ENCODE data around the gene IGFBP1.

IGFBP1 gene

DNA sequence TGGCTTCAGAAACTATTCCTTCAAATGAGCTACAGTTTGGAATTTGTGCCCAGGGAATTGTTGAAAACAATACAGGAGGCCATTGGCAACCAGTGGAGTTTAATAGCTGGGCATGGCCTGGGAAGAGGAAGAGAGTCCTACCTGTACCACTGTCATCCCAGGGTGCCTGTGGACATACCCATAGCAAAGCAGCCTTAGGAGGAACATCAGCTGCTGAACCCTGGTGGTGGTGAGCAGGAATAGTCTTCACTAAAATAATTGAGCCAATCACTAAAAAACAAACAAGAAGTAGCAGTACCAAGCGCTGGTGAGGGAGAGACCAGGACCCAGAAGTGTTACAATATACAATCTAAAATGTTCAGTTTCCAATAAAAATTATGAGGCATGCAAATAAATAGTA, 14.5 kb downstream of the IGFBP1 start:
- DNase-seq (ENCODE audit: low read depth, low spot score) = no peak

DNA sequence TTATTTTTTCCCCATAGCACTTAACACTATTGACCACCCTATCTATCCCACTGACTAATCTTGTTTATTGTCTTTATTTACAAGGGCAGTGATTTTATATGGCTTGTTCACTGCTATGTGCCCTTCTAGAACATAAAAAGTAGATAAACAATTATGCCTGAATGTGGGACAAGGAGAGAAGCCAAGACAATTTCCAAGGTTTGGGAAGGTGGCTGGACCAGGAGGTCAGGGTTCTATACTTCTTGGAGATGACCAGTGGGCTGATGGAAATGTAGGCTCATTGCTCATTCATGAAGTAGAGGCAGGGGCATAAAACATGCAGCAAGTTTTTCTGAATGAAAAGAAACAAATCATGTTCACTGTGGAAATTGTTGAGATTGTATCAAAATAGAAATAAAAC, 21.3 kb downstream of the IGFBP1 start:
- no peak for DNase-seq (ENCODE audit: low read depth, low spot score)

DNA sequence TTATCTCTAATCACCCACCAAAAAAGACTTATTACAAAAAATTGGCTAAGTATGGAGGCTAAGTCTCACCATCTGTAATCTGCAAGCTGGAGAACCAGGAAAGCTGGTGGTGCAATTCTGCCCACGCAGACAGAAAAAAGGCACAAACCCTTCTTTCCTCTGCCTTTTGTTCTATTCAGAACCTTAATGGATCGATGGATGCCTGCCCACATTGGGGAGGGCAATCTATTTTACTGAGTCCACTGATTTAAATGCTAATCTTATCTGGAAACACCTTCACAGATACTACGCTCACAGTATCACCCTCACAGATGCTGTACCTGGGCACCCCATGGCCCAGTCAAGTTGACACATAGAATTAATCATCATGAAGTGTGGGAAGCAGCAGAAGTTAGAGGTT, 22.6 kb downstream of the IGFBP1 start:
- DNase-seq (ENCODE audit: low read depth, low spot score) = no peak

DNA sequence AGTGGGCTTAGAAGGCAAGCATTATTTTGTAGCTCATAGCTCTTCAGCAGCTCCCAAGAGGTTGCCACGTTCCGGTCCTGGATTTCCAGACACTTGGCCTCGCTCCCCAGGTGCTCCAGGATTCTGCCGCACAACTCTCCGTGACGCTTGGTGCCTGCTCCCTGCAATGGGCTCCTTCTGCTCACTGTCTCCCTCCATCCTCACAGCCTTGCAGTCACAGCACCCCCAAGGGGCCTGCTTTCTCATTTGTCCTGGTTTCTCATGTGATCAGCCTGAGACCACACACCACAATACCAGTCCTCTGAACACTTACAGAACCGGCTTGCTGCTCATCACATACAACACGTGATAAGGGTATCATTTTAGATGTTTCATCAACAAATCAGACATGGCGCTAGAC, 23.0 kb downstream of the IGFBP1 start:
- DNase-seq (ENCODE audit: low read depth, low spot score) = no peak

DNA sequence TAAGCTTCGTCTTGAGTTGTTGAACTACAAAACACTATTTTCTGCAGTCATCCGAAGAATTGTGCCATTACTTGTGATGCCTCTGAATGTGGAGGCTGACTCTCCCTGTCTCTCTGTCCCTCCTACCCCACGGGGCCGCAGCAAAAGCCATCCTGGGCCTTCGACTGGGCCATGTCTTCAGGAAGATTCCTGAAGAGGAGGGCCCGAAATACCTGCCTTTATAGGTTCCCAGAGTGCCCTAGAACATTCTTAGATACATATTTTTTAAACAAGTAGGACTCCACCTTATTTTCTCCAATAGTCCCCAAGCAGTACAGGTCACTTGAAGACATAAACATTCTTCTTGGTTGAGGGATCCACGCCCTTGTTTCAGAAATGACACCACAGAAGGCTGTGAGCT, 24.7 kb downstream of the IGFBP1 start:
- DNase-seq (ENCODE audit: low read depth, low spot score) = no peak

DNA sequence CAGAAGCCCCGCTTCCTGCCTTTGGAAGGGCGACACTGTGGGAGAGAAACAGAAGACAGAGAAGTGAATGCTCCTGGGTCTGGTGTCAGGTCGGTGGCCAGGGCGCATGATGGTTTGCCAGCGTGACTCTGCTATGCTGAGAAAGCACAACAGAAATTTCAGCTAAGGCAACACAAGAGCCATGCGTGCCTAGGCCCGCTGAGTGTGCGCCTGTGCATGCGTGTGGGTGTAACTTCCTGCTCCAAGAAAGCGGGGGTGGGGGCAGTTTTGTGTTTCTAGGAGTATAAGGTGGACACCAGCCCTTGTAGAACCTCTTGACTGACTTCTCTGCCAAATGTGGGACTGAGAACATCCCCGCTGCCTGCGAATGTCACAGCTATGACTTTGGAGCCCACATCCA, 26.6 kb downstream of the IGFBP1 start:
- DNase-seq (ENCODE audit: low read depth, low spot score) = no peak

DNA sequence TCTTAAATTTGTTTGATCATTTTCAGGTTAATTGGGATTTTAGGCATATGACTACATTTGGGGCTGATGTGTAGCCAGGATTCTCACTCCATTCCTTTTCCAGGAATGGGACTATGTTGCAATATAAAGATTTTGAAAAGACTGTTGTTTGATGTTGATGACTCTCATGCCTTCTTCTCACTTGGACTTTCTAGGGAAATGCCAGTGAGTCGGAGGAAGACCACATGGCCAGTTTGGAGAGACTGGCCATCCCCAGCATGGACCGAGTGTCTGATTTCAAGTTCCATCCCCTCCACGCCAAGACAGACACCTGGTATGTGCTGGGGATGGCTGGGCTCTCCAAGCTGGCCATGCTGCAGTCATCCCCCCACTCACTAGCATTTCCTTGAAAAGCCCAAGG, 27.3 kb downstream of the IGFBP1 start:
- DNase-seq (ENCODE audit: low read depth, low spot score) = no peak

DNA sequence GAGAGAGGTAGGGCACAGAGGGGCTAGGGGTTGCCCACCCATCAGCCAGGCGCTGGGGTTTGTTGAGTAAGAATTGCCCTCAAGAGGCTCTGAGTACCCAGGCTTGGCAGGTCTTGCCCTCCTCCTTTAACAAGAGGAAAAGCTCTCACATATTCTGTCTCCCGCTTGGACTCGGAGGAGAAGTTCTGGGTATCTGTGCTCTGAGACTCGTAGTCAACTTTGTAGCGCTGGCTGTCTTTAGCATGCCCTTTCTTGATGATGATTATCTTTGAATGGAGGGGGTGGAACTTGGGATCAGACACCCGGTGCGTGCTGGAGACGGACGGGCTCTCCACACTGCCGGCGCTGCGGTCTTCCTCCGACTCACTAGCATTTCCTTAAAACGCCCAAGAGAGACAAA, 28.8 kb downstream of the IGFBP1 start:
- no peak for DNase-seq (ENCODE audit: low read depth, low spot score)

DNA sequence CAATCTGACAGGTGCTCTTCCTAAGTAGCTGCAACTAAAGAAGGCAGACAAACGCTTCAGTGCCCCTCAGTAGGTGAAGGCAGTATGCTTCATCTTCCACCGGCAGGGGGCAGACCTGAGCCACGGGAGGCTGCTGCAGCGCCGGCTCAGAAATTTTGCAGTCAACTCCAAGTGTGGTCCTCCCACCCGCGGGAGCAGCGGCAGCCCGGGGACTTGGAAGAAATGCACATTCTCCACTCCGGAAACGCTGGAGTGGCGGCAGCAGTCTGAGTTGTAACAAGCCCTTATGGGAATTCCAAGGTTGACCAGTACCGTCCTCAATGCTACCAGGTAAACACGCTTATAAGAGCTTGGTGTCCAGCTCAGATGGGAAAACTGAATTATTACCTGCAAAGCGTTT, 29.4 kb downstream of the IGFBP1 start:
- peak; percentile 36 for DNase-seq (ENCODE audit: low read depth, low spot score)

DNA sequence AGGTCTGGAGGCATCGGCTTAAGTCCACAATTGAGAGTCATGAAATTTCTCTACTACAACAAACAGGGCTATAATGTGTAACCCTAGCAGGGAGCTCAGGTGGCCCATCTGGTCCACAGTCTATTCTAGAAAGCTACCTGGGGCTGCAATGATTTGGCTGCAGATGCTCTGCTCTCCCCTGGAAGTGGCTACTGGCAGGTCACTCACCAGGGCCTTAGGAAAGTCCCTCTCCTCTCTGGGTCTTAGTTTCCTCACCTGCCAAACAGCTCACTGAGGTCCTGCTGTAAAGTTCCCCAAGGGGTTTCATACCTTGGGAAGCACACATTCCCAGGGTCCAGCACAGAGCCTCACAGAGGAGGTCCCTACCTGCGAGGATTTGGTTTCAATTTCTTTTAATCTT, 30.3 kb downstream of the IGFBP1 start:
- no peak for DNase-seq (ENCODE audit: low read depth, low spot score)

DNA sequence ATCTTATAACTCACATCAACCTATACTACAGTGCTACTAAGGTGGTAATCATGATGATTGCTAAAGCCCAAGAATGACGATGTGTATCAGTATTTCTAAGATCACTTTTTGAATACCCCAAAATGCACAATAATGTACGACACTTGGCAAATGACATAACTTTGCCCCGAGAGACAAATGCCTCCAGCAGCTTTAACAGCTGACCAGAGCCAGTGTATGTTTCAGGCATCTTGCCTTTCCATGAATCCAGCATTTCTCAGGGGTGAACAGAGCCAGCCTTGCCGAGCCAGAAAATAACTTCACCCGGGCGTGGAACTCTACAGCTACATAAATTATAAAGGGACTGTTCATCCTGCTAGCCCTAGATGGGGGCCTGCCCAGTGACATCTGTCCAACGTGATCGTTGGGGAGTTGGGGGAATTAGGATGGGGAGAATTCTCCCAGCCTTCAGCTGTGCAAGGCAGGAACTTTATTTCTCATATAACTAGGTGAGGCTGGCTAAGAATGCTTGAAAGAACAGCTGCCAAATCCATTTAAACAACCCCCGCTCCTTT, 31.0 kb downstream of the IGFBP1 start:
- no peak for DNase-seq (ENCODE audit: low read depth, low spot score)

DNA sequence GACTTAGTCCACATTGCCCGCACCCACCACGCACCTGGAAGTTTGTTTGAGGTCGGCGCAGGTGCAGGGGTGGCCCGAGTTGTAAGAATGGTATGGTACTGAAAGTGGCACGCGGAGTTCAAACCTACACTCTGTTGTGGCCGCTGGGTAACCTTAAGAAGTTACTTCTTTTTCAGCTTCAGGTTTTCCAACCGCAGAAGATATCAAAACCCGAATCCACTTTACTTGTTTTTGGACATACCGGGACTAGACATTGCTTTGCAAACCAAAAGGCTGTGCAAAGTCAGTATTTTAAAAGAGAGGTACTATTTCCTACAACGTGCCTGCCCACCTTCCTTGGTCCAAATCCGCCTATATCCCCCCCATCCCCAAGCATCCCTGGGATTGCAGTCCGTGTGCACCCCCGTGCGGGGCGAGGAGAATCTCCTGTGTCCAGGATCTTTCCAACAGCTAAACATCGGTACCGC, 31.7 kb downstream of the IGFBP1 start:
- DNase-seq (ENCODE audit: low read depth, low spot score) = no peak

DNA sequence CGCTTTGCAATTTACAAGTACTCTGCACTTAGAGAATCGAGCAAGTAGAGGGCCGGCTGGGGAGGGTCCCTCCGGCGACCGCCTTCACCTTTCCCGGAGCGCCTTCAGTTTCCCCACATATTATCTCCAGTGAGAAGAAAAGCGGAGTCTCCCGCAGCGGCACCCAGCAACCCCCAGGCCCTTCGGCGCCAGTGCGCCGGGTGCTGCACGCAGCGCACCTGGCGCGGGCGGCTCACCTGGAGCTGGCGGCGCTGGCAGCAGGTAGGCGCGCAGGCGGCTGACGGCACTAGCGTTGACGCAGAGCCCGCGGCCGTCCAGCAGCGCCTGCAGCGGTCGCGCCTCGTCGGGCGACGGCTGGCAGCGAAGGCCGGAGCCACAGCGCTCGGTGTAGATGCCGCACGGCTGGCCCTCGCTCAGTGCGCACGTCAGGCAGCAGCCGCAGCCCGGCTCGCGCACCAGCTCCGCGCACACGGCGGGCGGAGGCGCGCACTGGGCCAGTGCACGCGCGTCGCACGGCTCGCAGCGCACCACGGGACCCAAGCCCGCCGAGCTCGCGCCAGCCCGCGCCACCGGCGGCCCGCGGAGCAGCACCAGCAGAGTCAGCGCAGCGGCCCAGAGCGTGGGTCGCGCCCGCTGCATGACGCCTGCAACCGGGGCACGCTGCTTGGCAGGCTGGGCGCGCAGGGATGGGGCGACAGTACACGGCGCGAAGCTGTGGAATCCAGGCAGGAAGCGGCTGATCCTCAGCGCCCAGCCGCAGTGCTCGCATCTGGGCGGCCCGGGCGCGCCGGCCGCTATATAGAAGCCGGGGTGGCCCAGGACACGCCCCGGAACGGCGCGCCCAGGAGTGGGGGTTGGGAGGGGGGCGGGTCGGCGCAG, 32.5 kb downstream of the IGFBP1 start, which contains the start of gene IGFBP3:
TSS of gene IGFBP3 (minus strand) at position 771 of the 879 bp plus-strand sequence. CDS start at position 639, 132 bp downstream.
- DNase-seq (ENCODE audit: low read depth, low spot score) = no peak

DNA sequence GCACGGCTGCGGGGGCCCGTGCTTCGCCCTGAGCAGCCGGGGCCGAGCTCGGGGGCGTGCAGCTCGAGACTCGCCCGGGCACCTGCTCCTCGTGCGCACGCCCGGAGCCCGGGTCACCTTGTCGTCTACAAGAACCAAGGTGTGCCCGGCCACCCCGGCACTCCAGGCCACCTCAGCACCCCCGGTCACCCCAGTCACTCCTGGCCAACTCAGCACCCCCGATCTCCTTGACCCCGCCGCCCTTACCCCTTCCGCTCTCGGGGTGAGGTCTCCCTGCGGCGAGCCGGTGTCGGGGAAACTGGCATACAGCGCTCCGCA, 33.1 kb downstream of the IGFBP1 start:
- DNase-seq (ENCODE audit: low read depth, low spot score) = no peak

DNA sequence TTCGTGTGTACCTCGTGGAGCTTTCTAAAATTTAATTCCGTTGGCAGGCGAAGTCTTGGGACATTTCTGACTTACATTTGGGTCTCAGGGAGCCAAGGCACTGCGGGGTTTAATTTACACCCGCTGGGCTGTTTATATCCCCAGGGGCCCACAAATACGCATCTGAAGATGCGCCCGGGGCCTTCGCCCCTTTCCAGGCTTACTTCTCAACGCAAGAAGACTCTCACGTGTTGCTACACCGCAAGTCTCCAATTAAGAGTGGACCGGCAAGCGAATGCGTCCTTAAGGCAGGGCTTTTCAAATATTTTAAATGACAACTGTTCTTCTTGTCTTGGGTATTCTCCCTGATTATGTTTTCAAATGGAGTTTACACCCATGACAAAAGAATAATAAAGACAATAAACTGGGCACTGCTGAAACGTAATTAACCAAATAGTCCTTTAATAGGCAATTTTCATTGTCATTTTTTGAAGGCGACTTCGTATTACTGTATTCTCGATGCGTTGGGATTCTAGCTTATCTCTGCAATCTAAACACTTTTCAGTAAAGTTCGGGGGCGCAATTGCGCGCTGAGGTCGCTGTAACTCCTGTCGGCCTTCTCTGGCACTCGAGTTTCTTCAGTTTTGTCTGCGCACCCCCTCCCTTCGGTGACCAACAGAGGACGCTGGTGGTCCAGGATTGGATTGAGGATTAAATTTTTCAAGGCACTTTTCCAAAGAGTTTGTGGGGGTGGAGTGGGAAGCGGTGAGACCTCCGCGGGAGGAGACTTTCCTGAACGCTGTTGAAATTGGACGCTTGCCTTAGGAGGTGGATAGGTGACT, 33.6 kb downstream of the IGFBP1 start:
- DNase-seq (ENCODE audit: low read depth, low spot score) = no peak

DNA sequence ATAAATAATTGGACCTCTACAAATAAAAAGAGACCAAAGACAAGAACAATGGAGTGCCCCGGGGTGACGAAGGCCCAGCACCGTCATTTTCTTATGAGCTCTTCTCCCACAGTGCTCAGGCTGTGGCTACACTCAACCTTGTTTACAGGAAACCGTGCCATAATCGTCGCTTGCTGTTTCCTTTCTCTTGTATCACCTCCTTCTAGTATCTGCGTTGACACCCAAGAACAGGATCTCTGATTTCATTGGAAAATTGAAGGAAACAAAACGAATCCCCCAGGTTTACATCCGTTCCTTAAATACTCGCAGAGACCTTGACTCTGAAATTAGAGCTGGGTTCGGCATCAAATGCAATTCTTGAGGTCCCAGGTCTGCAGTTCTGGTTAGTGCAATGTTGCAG, 34.5 kb downstream of the IGFBP1 start:
- DNase-seq (ENCODE audit: low read depth, low spot score) = no peak

DNA sequence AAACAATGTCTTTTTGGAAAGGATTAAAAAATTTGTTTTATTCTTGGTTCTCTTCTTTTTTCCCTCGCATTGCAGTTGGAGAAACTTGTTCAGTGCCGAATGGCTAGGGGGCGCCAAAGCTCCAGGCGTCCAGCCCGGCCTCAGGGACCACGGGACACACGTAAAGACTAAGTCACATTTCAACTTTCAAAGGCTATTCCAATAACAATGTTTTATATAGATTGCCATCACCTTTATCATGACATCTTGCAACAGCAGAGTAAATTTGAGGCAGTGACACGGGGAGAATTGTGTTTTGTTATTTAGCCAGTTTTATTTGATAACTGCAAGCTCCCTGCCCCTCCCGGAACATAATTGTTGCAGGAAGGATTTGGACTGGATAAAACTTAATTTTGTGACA, 35.0 kb downstream of the IGFBP1 start:
- DNase-seq (ENCODE audit: low read depth, low spot score) = no peak

DNA sequence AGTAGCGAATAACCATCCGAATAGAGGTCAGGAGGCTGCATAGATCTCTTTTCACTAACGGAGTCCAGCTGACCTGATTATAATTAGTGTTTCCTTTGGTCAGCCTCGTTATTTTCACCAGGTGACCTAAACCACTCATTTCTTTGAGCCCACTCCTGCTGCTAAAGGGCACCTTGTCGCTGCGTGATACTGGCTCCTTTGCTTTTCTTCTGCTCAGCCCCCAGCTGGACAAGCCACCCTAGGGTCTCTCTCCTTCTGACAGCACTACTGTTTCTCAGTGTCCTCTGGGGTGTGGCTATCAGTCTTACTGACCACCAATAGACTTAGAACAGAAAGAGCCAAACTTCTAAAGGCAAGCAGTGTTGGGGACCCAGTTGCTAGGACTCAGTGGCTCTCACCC, 35.5 kb downstream of the IGFBP1 start:
- no peak for DNase-seq (ENCODE audit: low read depth, low spot score)

DNA sequence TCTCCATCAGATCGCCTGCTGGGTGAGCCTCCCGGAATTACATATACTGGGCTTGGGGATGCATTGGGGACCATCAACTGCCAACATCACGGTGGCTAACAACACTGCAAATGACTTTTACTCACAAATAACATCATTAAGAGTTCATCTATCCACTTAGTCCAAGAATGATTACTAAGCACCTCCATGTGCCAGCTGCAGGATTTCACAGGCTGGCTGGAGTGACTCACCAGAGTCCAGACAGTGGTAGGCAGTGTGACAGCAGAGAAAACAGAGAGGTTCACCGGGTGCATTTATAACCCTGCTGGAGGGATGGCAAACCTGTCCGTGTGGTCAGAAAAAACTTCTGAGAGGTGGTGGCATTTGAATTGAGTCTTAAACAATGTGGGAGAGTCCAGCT, 36.0 kb downstream of the IGFBP1 start:
- no peak for DNase-seq (ENCODE audit: low read depth, low spot score)

DNA sequence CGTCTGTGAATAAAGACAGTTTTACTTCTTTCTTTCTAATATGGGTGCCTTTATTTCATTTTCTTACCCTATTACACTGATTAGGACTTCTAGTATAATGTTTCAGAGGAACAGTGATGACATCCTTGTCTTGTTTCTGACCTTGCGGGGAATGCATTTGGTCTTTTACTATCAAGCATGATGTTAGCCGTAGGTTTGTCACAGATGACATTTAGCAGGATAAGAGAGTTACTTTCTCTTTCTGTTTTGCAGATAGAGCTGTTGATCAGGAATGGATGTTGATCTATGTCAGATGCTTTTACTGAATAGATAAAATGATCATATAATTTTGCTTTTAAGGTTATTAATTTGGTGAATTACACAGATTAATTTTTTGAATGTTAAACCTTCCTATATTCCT, 39.4 kb downstream of the IGFBP1 start:
- DNase-seq (ENCODE audit: low read depth, low spot score) = no peak

DNA sequence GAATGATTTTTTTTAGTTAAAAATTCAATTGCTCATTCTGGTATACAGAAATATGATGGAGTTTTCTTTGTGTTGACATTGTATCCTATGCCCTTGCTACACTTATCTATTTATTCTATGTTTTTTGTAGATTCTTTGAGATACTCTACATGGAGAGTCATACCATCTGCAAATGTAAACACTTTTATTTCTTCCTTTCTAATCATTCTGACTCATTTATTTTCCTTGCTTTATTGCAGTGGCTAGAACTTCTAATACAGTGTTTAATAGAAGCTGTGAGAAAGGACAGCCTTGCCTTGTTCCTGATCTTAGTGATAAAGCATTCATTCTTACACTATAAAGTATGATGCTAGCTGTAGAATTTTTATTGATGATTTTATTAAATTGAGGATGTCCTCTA, 42.7 kb downstream of the IGFBP1 start:
- DNase-seq (ENCODE audit: low read depth, low spot score) = no peak

DNA sequence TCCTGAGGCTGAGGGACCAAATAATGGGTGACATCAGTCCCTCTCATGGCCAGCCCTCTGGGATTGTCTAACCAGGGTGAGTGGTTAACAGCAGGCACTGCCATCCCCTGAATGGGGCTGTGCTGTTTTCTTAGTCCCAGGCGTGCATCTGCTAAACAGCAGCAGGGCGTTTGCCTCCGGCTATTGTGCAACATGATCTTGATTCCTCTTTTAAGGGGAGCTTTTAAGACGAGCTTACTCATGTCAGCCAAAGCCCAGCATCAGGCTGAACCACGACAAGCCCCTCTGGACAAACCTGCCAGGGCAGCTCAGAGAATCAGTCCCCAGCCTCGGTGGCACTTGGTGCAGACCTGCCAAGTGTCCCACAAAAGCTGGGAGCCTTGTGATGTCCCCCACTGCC, 49.0 kb downstream of the IGFBP1 start:
- no peak for DNase-seq (ENCODE audit: low read depth, low spot score)

DNA sequence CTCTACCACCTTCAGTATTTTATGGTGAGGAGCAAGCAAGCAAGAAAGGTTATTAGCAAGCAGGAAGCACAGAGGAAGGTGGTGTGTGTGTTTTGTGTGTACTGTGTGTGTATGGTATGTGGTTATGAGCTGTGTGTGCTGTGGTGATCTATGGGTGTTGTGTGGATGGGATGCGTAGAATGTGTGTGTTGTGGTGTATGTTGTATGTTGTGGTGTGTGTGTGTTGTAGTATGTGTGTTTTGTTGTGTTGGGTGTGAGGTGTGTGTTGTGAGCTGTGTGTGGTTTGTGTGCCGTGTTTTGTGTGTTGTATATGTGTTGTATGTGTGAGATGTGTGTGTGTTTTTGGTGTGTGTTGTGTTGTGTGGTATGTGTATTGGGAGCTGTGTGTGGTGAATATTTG, 49.6 kb downstream of the IGFBP1 start:
- no peak for DNase-seq (ENCODE audit: low read depth, low spot score)

Data from activated CD4-positive, CD25-positive, alpha-beta regulatory T cell treated with anti-CD3 and anti-CD28 coated beads, Interleukin-2, amount 50 U/mL, for 16 hours (primary cell).